Skin epidermis (tissue), 12 donors: ENCODE measurements around the gene CALR3.
A peak's percentile ranks its signal among the peaks of the same experiment; 100 is the strongest.
"Not testable (repeated sequence)": the region's sequence is repeated elsewhere in the genome, so short reads cannot be mapped to it uniquely, and the experiment has no call there.

Experiments used
- H3K27ac ChIP-seq, 21 experiments: fragments of 200-600 bp; sonication (generic) in 11 of 21; one replicate each; pipeline ENCODE4 v1.5.0; 2020; ENCODE audit warnings: mild to moderate bottlenecking in 3 of 21, inconsistent platforms in 2 of 21, moderate library complexity in 2 of 21
- H3K4me3 ChIP-seq, 7 experiments: fragments of 200-600 bp; sonication (generic) in 2 of 7; one replicate each; pipeline ENCODE4 v1.5.0; 2020; ENCODE audit warnings: inconsistent platforms in 2 of 7, mild to moderate bottlenecking in 2 of 7, moderate library complexity in 1 of 7

Gene CALR3

DNA sequence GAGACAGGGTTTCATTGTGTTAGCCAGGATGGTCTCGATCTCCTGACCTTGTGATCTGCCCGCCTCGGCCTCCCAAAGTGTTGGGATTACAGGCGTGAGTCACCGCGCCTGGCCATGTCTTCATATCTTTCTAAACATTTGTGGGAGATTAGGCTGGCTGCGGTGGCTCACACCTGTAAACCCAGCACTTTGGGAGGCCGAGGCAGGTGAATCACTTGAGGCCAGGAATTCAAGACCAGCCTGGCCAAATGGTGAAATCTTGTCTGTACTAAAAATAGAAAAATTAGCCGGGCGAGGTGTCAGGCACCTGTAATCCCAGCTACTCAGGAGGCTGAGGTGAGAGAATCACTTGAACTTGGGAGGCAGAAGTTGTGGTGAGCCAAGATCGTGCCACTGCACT, 10.2 kb upstream of the CALR3 start:
- H3K27ac ChIP-seq, H3K4me3 ChIP-seq: not testable (repeated sequence)

DNA sequence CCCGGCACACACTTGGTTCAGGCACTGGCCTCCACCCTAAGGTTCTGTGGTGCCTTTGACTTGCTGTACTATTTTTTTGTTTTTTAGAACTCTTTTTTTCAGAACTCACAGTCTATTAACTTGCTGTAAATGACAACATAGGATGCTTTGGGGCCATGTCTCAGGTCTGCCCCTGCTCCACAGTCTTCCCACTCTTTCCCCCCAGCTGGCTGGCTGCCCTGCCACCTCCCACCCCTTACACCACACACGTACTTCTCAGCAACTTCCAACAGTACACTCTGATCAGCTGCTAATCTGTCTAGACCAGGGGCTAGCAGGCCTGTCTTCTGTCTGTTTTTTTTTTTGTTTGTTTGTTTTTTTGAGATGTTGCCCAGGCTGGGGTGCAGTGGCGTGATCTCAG, 8.3 kb upstream of the CALR3 start:
- H3K4me3 ChIP-seq: no peak overlapping the region

DNA sequence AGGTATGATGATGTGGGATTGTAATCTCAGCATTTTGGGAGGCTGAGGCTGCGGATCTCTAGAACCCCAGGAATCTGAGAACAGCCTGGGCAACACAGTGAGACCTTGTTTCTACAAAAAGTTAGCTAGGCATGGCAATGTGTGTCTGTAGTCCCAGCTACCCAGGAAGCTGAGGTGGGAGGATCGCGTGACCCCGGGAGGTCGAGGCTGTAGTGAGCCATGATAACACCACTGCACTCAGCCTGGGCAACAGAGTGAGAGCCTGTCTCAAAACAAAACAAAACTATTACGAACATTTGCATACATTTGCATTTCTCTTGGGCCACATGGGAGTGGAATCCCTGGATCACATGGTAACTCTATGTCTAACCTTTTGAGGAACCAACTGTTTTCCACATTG, 1.9 kb upstream of the CALR3 start:
- H3K4me3 ChIP-seq: no peak overlapping the region
- H3K27ac ChIP-seq: no peak overlapping the region

More for the DNA sequence above, 8.3 kb upstream of the CALR3 start:
- no peak overlapping the region for H3K27ac ChIP-seq

DNA sequence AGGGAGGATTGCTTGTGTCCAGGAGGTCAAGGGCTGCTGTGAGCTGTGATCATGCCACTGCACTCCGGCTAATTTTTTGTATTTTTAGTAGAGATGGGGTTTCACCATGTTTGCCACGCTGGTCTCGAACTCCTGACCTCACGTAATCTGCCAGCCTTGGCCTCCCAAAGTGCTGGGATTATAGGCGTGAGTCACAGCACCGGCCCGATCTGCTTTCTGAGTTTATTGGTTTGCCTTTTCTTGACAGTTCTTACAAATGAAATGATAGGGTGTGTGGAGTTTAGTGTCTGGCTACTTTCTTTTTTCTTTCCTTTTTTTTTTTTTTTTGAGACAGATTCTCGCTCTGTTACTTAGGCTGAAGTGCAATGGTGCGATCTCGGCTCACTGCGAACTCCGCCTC, 1.1 kb upstream of the CALR3 start:
- H3K4me3 ChIP-seq: peak overlapping the region; percentile 50 to 81 (median 66)
- peak overlapping the region in 11 of 21 experiments; percentile 11 to 84 (median 70) for H3K27ac ChIP-seq

DNA sequence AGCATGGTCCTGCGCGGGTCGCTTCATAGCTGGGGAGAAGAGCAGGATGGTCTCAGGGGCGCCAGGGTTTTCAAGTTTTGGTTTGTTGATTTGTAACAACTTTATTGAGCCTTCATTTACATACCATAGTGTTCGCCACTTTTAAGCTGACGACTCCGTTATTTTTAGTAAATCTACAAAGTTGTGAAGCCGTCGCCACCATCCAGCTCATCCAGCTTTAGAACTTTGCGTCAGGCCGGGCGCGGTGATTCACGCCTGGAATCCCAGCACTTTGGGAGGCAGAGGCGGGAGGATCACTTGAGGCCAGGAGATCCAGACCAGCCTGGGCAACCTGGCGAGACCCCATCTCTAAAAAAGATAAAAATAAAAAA, 631 bp upstream of the CALR3 start:
- Histone ChIP-seq H3K27ac (peak overlapping the region in 18 of 21 experiments; percentile 11 to 84 (median 71)), H3K4me3 (peak overlapping the region; percentile 50 to 81 (median 66))

DNA sequence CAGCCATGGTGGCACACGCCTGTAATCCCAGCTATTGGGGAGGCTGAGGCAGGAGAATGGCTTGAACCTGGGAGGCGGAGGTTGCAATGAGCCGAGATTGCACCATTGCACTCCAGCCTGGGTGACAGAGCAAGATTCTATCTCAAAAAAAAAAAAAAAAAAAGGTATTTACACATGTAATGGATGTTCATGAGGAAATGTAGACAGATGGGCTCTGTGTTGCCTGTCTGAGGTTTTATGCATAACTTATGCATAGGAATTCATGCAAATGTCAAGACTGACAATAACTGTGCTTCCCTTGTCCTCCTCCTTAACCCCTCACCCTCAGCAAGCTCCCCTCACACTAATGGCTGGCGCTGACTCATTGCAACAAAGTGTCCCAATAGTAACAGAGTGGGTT, 9.5 kb downstream of the CALR3 start:
- not testable (repeated sequence) for H3K27ac ChIP-seq, H3K4me3 ChIP-seq

DNA sequence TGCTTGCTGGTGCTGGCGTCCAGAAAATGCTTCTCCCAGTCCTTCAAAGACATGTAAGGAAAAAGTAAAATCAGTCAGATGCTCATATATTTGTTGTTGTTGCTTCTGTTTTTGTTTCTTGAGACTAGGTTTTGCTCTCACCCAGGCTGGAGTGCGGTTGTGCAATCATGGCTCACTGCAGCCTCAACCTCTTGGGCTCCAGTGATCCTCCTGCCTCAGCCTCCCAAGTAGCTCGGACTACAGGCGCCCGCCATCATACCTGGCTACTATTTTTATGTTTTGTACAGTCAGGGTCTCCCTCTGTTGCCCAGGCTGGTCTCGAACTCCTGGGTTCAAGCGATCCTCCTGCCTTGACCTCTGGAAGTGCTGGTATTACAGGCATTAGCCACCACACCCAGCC, 13.2 kb downstream of the CALR3 start:
- H3K4me3 ChIP-seq: no peak overlapping the region

DNA sequence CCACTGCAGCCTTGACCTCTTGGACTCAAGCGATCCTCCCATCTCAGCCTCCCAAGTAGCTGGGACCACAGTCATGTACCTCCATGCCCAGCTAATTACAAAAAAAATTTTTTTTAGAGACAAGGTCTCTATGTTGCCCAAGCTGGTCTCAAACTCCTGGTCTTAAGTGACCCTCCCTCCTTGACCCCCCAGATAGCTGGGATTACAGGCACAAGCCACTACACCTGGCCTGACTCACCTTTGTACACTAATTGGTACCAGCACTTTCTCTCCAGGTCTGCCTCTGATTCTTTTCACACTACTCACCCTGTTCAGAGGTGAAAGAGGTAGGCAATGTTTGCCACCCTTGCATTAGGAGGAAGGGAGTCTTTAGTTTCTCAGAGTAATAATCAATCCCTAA, 18.7 kb downstream of the CALR3 start:
- Histone ChIP-seq H3K4me3 (no peak overlapping the region), H3K27ac (no peak overlapping the region)

More for the DNA sequence above, 13.2 kb downstream of the CALR3 start:
- H3K27ac ChIP-seq: no peak overlapping the region

DNA sequence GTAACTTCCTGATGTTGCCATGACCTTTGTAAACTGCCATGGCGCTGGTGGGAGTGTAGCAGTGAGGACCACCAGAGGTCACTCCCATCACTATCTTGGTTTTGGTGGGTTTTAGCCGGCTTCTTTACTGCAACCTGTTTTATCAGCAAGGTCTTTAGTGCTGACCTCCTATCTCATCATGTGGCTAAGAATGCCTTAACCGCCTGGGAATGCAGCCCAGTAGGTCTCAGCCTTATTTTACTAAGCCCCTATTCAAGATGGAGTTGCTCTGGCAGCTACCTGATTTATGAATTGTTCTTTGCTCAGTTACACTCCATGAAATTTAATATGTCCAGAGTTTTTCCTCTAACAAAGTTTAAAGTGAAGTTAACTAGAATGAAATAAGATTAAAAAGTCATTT, 19.6 kb downstream of the CALR3 start:
- Histone ChIP-seq H3K27ac (no peak overlapping the region), H3K4me3 (no peak overlapping the region)

DNA sequence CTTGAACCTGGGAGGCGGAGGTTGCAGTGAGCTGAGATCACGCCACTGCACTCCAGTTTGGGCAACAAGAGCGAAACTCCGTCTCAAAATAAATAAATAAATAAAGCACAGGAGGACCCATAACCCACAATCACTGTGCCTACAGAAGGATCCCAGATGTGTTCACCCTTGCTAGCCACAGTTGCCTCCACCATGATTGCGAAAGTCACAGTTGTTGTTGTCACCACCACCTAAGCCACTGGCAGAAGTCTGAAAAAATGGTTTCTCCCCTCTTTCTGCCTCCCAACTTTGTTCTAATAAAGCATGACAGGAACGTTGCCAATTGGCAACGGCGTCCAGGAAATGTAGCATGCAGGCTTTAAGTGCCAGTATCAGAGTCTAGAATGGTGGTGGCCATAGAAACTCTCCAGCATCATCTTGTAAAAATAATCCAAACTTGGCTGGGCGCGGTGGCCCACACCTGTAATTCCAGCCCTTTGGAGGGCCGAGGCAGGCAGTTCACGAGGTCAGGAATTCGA, 22.0 kb downstream of the CALR3 start:
- no peak overlapping the region for H3K4me3 ChIP-seq
- no peak overlapping the region for H3K27ac ChIP-seq

DNA sequence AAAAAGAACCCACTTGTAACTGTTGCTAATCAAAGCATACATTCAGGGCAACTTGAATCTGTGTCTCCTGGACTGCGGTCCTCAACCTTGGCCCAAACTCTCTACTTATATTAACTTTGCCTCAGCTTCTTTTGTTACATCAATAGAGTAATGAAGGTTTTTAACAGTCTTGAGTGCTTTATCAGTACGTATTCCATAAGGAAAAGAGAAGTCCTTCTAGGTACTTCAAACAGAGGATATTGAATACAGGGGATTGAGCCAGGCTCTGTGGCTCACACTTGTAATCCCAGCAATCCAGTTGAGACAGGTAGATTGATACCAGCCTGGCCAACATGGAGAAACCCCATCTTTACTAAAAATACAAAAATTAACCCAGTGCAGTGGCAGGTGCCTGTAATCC, 23.0 kb downstream of the CALR3 start:
- no peak overlapping the region for H3K27ac ChIP-seq
- H3K4me3 ChIP-seq: no peak overlapping the region

DNA sequence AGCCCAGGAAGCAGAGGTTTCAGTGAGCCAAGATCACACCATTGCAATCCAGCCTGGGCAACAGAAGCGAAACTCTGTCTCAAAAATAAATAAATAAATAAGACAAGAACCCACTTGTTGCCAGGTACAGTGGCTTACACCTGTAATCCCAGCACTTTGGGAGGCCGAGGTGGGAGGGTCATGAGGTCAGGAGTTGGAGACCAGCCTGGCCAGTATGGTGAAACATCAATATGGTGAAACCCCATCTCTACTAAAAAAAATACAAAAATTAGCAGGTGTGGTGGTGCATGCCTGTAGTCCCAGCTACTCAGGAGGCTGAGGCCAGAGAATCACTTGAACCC, 23.4 kb downstream of the CALR3 start:
- H3K27ac ChIP-seq: peak overlapping the region in 20 of 21 experiments; percentile 61 to 92 (median 88)

DNA sequence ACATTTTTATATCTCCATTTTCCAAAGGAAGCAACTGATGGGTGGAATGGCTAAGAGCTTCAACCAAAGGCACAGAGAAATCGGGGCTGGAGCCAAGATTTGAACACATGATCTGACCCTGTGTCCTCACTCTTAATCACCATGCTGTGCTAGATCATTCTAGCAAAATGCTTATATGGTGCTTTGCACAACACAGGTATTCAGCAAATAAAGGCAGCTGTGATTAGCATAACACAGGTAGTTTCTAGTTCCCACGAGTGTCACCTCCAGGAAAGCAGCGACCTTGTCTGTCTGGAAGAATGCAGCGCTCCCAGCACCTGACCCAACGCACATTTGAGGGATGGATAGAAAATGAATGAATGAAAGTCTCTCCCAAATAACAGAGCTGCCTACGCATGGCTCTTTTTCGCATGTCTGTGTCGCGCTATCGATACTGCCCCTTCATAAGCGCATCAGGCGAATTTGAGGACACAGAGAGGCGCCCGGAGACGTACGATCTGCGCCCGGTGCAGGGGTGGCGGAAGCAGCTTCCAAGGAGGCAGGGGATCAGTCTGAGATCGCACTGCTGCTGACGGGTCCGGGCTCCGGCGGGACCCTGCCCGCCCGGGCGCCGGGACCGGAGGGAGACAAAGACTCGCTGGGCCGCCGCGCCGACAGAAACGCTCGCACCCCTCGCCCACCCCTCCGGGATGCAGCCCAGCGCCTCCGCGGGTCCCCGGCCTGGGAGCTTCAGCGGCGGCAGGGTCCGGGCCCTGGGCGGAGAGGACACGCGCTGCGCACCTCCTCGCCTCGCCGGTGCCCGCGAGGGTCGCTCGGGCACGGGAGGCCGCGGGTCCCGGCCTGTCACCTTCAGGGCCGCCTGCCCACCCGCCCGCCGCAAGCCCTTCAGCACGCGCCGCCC, 24.8 kb downstream of the CALR3 start:
- Histone ChIP-seq H3K4me3 (peak overlapping the region; percentile 62 to 98 (median 93)), H3K27ac (peak overlapping the region; percentile 74 to 93 (median 86))

More for the DNA sequence above, 23.4 kb downstream of the CALR3 start:
- peak overlapping the region; percentile 62 to 98 (median 93) for H3K4me3 ChIP-seq

DNA sequence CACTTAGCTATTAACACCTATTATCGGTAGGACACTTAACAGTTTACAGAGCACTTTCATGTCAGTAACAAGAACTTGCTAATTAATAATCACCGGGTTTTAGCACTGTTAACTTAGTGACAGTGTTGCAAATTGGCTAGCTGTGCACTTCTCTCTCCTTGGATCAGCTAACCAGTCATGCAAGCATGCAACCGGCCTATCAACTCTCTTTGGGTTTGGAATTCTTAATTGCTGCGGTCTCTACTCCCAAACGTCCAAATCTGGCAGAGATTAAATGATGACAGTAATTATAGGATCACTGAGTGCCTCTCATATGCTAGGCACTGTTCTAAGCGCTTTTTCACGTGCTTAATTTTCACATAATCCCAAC, 25.4 kb downstream of the CALR3 start:
- H3K27ac ChIP-seq: peak overlapping the region in 12 of 21 experiments; percentile 21 to 91 (median 85)
- peak overlapping the region in 6 of 7 experiments; percentile 62 to 98 (median 94) for H3K4me3 ChIP-seq

DNA sequence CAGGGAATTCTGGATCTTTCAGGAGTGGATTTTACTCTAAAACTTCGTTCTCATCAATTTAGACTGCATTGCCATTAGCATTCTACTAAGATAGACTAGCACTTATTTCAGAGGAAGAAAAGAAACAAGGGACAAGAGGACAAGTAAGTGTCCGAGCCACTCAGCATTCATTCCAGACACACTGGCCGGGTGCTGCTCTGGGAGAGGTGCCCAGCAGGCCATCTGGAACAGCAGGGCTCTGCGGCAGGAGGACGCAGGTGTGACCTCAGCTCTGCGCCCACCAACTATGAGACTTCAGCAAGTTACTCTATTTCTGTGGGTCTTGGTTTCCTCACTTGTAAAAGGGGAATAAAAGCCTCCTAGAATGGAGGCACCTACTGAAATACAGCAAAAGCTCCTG, 28.4 kb downstream of the CALR3 start:
- peak overlapping the region in 1 of 21 experiments; percentile 35 for H3K27ac ChIP-seq
- H3K4me3 ChIP-seq: no peak overlapping the region

DNA sequence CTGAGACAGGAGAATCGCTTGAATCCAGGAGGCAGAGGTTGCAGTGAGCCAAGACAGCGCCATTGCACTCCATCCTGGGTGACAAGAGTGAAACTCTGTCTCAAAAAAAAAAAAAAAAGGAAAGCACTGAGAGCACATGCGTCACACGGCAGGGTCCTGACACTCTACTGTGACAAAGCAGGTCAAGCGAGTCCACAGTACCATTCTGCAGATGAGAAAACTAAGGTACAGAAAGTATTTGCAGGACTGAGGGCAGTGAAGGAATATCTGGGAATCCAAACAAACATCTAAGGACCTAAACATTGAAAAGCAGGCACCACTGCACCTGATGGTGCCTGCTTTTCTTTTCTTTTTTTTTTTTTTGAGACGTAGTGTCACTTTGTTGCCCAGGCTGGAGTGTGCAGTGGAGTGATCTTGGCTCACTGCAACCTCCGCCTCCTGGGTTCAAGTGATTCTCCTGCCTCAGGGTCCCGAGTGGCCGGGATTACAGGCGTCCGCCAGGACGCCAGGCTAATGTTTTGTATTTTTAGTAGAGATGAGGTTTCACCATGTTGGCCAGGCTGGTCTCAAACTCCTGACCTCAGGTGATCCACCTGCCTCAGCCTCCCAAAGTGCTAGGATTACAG, 29.1 kb downstream of the CALR3 start:
- H3K27ac ChIP-seq, H3K4me3 ChIP-seq: not testable (repeated sequence)

DNA sequence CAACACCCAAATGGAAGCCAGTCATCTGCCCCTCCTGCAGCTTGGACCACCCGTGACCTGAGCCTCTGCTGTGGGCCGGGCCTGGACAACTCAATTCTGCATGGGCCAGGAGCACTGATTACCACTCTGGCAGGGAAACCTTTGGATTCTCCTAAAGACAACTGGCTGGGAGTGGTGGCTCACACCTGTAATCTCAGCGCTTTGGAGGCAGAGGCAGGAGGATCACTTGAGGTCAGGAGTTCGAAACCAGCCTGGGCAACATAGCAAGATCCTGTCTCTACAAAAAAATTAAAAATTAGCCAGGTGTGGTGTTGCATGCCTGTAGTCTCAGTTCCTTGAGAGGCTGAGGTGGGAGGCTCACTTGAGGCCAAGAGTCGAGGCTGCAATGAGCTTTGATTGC, 30.7 kb downstream of the CALR3 start:
- no peak overlapping the region for H3K27ac ChIP-seq
- H3K4me3 ChIP-seq: no peak overlapping the region

DNA sequence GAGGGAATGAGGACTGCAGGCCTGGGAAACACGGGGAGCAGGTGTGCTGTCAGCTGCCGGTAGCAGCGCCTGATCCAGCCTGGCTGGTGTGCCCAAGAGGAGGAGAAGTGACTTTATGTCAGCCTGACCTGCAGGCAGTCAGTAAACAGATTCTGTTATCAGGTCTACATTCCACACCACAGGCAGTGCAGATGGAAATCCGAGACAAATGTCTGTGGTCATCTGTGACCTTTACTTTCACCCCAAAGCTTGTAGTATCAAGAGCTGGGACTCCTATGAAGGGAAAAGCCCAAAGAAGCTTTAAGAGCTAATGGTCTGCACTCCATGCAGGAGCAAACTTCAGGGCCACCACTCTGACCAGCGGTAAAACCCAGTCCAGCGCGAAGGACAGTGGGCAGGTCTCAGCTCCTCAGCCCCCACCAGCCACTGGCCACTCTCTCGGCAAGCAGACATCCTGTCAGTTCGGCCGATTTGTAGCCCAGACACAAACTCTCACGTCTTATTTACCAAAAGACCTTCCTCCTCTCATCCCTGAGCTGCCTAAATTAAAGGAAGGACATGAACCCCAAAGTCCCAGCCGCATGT, 31.9 kb downstream of the CALR3 start:
- H3K4me3 ChIP-seq: no peak overlapping the region
- peak overlapping the region in 1 of 21 experiments; percentile 16 for H3K27ac ChIP-seq

DNA sequence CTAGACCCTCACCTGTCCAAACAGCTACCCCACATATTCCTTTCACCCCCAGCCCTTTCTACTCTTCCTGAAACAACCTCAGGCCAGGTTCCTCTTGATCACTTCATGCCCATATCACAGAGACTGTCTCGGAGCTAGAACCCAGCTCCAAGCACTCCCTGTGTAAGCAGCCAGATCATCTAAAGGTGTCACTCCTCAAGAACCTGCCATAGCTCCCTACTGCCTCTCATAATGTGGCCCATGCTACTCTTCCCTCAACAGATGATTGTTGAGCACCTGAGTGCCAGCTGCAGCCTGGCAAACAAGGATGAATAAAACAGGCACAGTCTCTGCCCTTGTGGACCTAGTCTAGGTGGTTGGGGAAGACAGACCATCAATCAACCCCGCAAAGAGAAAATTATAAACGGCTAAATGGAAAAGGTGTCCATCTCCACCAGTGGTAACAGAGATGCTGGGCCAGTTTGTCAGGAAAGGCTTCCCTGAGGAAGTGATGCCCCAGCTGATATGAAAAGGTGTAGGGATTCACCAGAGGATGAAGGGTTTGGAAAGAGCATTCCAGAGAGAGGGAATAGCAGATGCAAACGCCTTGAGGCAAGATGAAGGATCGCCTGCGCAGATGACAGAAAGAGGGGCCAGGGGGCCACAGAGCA, 32.5 kb downstream of the CALR3 start:
- no peak overlapping the region for H3K4me3 ChIP-seq
- H3K27ac ChIP-seq: peak overlapping the region in 3 of 21 experiments; percentile 29 to 60 (median 49)

DNA sequence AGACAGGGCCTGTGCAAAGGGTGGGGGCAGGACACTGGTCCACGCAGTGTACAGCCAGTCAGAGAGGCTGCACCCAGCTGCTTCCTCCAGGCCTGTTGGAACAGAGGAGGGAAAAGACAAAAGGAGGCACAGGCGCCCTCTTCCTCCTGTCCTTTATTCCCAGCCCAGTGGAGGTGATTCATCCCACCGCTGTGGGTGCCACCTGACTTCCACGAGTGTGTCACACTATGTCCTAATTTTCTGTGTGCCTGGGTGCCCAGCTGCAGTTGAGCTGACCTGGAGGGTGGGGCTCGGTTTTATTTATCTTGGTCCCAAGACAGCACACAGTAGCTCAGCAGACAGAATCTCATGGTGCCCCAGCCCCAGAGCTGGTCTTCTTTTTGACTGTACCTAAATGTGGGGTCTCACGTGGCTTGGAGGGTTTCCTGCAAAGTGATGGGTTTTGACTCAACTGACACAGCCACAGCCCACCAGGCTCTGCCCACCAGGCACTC, 33.2 kb downstream of the CALR3 start:
- Histone ChIP-seq H3K27ac (peak overlapping the region in 6 of 21 experiments; percentile 17 to 60 (median 40)), H3K4me3 (no peak overlapping the region)
